Cardiac muscle cell (in vitro differentiated cells and primary cell): Measurements from ENCODE around the gene PLA2G1B. TPM values are rescaled to one million over a fixed set of nuclear protein-coding genes. Genes with fewer than 3 reads are reported as not detected.

Experiments
- DNase-seq, 2 donors: peaks; one replicate each; pipeline versions ENCODE4 v3.0.0 to v3.0.0-alpha.2; 2010 to 2017; ENCODE audit warnings: low read depth in 1 of 2, low spot score in 1 of 2
- H3K27ac ChIP-seq: fragments of 200-600 bp; sonication (generic); 2 replicates; pipeline ENCODE4 v1.5.1; 2016
- H3K27me3 ChIP-seq: fragments of 200-600 bp; sonication (generic); 2 replicates; pipeline ENCODE4 v1.6.0; 2016; ENCODE audit warnings: control low read depth
- H3K36me3 ChIP-seq: fragments of 200-600 bp; sonication (generic); 2 replicates; pipeline ENCODE4 v1.5.1; 2016; ENCODE audit warnings: control low read depth
- H3K4me1 ChIP-seq: fragments of 200-600 bp; sonication (generic); 2 replicates; pipeline ENCODE4 v1.8.1; 2017; ENCODE audit warnings: low read depth, mild to moderate bottlenecking, mixed run types
- H3K4me3 ChIP-seq: fragments of 200-600 bp; sonication (generic); 2 replicates; pipeline ENCODE4 v1.5.1; 2016; ENCODE audit warnings: mild to moderate bottlenecking
- H3K9me3 ChIP-seq: fragments of 200-600 bp; sonication (generic); 2 replicates; pipeline ENCODE4 v1.5.1; 2017; ENCODE audit warnings: low read depth, mild to moderate bottlenecking, control low read depth
- polyA plus RNA-seq: library from polyadenylated mRNA; unstranded; fragments of >200 nt; fragmentation: Nextera tagmentation; extraction: Ambion mirVana; gene quantifications from 2 replicates; pipeline ENCODE4 v1.2.1, GENCODE V29; 2016
- total RNA-seq: library from RNA; depleted of rRNA; stranded (reverse); fragments of >200 nt; gene quantifications from 2 replicates; pipeline ENCODE4 v1.2.3, GENCODE V29; 2016
- TF ChIP-seq, protein P1 (sequence below): IDR thresholded peaks from 2 replicates; pipeline ENCODE4 v1.5.1; 2012; ENCODE audit warnings: low read depth, mild to moderate bottlenecking, low read length

The PLA2G1B gene
- total and polyA plus RNA-seq, 2 experiments from 2014 or later: not detected

DNA sequence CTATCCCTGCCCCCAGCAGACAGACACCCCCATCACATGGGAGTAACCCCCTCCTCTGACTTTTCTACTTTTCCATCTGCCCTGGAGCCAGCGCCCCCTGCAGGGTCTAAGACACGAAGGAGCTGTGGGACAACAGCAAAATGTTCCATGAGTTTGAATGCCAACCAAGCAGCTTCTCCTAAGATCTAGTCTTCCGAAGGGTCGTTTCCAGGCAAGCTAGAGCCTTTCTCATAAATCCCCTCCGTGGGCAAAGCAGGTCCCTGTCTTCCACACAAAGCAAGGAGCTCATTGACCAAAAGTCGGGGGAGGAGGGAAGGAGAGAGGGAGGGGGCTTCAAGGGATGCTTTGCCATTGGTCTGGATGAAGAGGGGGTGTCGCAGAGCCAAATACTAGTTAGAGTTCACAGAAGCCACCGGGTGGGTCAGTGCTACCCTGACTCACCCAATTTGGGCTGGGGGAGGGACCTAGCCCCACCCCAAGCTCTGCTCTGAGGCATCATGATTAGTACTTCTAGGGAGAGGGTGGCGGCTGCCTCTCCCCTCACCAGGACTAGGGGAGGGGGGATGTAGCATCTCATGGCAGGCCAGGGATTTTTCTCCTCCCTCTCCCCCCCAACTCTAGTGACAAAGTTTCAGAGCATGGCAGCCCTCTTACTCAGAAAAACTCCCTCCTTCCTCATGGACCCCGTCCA, 39.8 kb upstream of the PLA2G1B start:
- DNase-seq: peak in 1 of 2 donors; percentile 62
- TF ChIP-seq, protein P1, sequence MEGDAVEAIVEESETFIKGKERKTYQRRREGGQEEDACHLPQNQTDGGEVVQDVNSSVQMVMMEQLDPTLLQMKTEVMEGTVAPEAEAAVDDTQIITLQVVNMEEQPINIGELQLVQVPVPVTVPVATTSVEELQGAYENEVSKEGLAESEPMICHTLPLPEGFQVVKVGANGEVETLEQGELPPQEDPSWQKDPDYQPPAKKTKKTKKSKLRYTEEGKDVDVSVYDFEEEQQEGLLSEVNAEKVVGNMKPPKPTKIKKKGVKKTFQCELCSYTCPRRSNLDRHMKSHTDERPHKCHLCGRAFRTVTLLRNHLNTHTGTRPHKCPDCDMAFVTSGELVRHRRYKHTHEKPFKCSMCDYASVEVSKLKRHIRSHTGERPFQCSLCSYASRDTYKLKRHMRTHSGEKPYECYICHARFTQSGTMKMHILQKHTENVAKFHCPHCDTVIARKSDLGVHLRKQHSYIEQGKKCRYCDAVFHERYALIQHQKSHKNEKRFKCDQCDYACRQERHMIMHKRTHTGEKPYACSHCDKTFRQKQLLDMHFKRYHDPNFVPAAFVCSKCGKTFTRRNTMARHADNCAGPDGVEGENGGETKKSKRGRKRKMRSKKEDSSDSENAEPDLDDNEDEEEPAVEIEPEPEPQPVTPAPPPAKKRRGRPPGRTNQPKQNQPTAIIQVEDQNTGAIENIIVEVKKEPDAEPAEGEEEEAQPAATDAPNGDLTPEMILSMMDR: peak; percentile 49

DNA sequence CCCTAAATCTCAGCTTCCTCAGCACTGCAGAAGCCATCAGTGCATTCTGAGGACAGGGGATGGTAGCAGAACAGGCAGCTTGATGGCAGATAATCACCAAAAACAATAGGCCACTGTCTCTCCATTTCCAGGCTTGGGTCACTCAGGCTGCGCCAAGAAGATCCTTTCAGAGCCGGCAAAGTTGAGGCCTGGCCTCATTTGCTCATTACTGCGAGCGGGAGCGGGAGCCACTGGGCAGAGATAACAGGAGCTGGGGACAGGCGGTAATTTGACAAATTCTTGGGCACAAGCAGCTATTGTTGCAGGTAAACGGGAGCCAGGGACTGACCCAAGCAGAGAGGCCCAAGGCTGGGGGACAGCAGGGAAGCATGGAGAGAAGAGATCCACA, 39.3 kb upstream of the PLA2G1B start:
- TF ChIP-seq, protein P1: no peak
- peak overlapping the region; percentile 82 for H3K27ac ChIP-seq
- DNase-seq: no peak
- H3K4me3 ChIP-seq: no peak overlapping the region
- no peaks in the 10 kb centered on the region for H3K9me3 ChIP-seq
- peaks cover 19% of the 10 kb centered on the region for H3K4me1 ChIP-seq
- H3K27me3 ChIP-seq: no peaks in the 10 kb centered on the region
- no peaks in the 10 kb centered on the region for H3K36me3 ChIP-seq

More for the DNA sequence above, 39.8 kb upstream of the PLA2G1B start:
- H3K4me3 ChIP-seq: peak overlapping the region; percentile 100
- H3K36me3 ChIP-seq: no peaks in the 10 kb centered on the region
- H3K27ac ChIP-seq: peak overlapping the region; percentile 82
- no peaks in the 10 kb centered on the region for H3K9me3 ChIP-seq
- no peaks in the 10 kb centered on the region for H3K27me3 ChIP-seq
- peaks cover 14% of the 10 kb centered on the region for H3K4me1 ChIP-seq

DNA sequence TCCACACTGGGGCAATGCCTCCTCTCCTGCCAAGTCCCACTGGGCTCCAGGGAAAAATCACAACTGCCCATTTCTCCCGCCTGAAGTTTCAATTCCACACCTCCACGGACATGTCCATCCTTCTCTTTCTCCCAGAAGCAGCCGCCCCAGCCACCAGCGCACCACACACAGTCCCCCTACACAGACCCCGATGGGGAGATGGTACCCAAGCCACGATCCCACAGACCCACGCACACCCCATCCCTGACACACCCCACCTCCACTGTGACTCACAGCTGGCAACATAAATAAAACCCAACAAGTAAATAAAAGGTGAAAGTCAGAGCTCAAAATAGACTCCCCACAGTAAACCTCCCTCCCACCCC, 38.7 kb upstream of the PLA2G1B start:
- Histone ChIP-seq H3K4me3 (no peak overlapping the region), H3K4me1 (peaks cover 20% of the 10 kb centered on the region), H3K27me3 (no peaks in the 10 kb centered on the region), H3K9me3 (no peaks in the 10 kb centered on the region), H3K36me3 (no peaks in the 10 kb centered on the region), H3K27ac (no peak overlapping the region)
- no peak for DNase-seq
- TF ChIP-seq, protein P1: no peak

DNA sequence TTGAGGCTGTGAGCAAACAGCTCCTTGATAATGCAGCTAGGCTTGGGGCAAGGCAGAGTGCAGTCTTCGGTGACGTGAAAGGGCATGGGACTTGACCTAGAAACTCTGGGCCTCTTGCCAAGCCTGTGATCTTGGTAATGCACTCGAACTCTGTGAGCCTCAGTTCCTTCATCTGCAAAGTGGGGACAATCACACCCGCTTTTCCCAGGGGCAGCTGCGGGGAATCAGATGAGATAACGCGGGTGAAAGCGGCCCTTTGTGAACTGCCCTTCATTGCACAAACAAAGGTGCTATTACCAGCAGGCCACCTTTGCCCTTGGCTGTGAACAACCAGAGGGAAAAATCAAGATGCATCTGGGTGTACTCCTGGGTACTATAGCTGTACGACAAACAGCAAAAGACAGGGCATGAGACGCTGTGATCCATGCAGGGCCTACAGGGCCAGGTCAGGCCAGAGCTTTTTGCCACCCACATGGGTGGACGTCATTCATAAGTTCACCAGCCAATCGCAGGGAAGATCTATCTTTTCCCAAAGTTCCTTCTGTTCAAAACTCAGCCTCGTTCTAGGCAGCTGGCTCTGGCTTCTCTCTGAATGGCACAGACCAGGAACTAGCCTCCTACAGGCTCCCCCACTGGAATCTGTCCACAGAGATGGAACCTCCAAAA, 38.2 kb upstream of the PLA2G1B start:
- Histone ChIP-seq H3K9me3 (no peaks in the 10 kb centered on the region), H3K4me1 (peaks cover 23% of the 10 kb centered on the region), H3K36me3 (no peaks in the 10 kb centered on the region), H3K27me3 (no peaks in the 10 kb centered on the region), H3K4me3 (no peak overlapping the region), H3K27ac (peak overlapping the region; percentile 5)
- TF ChIP-seq, protein P1: no peak
- no peak for DNase-seq

DNA sequence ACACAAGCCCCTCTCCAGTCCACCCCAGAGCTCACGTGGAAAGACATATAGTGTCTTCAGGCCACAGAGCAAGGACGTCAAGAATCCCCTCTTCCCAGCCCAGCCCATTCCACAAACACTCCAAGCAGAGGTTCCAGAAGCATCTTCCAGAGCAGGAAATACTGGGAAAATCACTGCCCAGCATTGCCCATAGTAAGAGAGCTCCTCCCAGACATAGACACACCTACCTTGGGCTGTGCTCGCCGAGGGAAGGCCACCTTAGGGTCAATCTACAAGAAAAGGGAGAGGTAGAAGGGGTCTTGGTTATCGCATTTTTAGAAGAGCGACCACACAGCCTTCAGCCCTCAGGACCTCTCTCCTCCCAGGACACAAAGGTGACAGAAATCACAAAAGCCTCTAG, 36.9 kb upstream of the PLA2G1B start:
- TF ChIP-seq, protein P1: no peak
- peak overlapping the region; percentile 97 for H3K27ac ChIP-seq
- H3K4me1 ChIP-seq: peaks cover 23% of the 10 kb centered on the region
- H3K36me3 ChIP-seq: no peaks in the 10 kb centered on the region
- no peak overlapping the region for H3K4me3 ChIP-seq
- no peaks in the 10 kb centered on the region for H3K27me3 ChIP-seq
- DNase-seq: no peak
- no peaks in the 10 kb centered on the region for H3K9me3 ChIP-seq
